DND-41 (cell line): ENCODE data around the gene COQ8B.

Experiments used
- CTCF ChIP-seq: IDR thresholded peaks from 2 replicates; pipeline ENCODE4 v1.5.1; 2012; ENCODE audit warnings: borderline replicate concordance, low read length, moderate library complexity, mild to moderate bottlenecking; ENCODE audit not compliant: poor library complexity, severe bottlenecking; ENCODE audit errors: extremely low read depth
- EZH2 ChIP-seq: IDR thresholded peaks from 3 replicates; pipeline ENCODE4 v1.6.1; 2012; ENCODE audit warnings: borderline replicate concordance, low read depth, mild to moderate bottlenecking, moderate library complexity, low read length, inconsistent platforms; ENCODE audit not compliant: severe bottlenecking

DNA sequence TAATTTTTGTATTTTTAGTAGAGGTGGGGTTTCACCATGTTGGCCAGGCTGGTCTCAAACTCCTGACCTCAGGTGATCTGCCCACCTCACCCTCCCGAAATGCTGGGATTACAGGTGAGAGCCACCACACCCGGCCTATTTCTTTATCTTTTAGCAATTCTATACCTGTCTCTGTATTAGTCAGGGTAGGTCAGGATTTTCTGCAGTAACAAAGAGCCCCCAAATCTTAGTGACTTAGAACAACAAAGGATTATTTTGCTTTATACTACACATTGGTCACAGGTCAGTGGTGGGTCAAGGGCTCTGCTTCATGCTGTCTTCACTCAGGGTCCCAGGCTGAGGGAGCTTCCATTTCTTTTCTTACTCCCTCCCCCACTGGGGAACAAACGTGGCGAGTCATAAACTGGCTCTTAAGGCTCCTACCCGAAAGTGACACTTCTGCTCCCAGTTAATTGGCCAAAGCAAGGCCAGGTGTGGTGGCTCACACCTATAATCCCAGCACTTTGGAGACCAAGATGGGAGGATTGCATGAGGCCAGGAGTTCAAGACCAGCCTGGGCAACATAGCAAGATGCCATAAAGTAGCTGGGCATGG, 7.1 kb upstream of the COQ8B start:
- TF ChIP-seq CTCF (no peak), EZH2 (no peak)
